DMS79 treated with DMSO at 0.1 percent for 48 hours (cell line): ENCODE measurements around the gene SLC35F2.

Experiments
- DNase-seq: peaks from one replicate; lab custom pipeline; 2025; lab: John Stamatoyannopoulos, UW

SLC35F2 gene

DNA sequence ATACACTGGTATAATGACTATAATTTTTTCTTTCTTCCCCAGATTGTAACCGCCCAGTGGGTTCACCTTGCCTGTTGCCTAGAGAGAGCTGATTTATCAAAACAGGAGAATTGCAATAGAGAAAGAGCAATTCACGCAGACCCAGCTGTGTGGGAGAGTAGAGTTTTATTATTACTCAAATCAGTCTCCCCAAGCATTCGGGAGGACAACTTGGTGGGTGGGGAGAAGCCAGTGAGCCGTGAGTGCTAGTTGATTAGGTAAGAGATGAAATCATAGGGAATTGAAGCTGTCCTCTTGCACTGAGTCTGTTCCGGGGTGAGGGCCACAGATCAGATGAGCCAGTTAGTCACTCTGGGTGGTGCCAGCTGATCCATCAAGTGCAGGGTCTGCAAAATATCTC lies 73.2 kb downstream of the SLC35F2 start:
- no peak for DNase-seq

DNA sequence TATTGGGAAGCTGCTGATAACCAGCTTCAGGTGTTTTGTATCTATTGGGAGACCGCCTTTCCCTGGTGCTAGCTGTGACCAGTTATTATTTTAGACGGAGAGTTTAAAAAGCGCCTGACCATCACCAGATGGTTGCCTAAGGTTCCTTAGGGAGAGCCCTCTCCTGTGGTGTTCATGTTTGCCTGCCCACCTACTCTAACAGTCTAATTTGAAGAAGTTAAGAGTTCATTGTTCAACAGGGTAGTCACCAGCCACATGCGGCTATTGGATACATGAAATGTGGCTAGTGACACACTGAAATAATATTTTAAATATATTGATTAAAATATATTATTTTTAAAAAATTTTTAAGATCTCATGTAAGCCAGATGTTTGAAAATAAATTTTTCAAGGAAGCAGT lies 75.5 kb downstream of the SLC35F2 start:
- no peak for DNase-seq

DNA sequence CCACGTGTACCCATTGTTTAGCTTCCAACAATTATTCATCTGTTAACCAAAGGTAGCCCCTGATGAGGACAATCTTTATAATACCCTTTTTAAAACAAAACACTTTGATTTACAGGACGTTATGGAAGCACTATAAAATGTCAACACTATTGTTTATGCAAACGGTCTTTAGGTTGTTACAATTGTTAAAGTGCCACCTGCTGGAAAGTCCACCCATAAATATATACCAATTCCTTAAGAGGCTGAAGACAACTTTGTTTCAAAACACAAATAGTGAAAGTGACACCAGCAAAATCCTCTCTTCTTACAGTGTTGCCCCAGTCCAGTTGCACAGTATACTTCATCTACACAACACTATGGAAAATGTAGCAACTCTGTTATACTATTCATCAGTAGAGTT lies 77.8 kb downstream of the SLC35F2 start:
- DNase-seq: no peak

DNA sequence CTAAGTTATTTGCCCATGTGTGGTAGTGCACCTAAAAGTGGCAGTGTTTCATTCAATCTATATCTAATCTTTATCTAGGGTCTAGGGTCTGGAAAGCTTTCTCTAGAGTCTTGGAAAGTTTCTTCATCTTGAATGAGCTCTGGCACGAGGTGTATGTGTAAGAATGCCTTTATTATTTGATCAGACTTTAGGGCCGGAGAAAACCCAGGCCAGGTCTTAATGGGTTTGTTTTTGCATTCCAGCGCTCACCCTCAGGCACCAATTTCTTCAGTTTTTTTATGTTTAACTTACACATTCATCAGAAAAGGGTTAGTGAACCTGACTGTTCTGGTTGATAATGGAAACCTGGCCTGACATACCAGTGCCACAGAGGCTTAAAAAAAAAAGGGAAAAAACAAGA lies 78.5 kb downstream of the SLC35F2 start:
- DNase-seq: no peak

DNA sequence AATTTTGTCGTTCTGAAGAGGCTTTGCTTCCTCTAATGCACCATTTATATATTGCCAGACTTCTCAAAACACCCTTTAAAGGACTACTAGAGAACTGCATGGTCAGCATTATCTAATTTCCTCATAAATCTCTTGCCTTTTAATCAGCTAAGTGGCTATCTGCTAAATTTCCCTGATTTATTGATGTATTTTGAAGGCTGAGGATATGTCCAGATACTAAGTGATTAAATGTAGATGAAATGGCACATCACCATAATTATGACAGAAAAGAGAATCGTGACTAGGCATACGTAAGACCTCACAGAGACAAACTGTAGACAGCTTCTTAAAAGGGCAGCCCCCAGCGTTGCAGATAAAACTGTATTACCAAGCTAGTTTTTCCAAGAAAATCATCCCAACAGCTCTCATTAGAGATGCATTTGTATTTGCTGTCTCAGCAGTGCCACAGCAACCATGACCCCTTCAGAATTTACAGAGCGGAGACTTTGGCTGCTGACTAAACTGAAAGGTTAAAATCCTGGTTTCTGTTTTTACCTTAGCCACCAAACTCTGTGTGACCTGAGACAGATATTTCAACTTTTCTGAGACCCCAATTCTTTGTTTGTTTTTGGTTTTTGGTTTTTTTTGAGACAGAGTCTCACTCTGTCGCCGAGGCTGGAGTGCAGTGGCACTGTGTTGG lies 79.6 kb downstream of the SLC35F2 start:
- peak; percentile 11 for DNase-seq

DNA sequence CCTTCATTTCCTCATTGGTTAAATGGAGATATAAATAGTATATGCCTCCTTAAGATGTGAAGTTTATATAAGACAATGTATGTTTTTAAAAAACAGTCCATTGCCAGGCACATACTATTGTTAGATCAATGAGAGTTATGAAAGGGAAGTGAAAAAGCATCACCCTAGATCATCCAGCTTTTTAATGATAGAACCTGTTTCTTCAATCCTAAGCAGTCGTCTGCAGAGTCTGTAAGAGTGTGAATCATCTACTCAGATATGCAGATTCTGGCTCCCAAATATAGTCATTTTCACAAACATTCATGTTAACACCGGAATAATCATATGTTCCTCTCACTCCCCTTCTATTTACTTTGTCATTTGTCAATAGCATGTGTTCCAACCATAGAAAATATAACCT lies 81.5 kb downstream of the SLC35F2 start:
- no peak for DNase-seq

DNA sequence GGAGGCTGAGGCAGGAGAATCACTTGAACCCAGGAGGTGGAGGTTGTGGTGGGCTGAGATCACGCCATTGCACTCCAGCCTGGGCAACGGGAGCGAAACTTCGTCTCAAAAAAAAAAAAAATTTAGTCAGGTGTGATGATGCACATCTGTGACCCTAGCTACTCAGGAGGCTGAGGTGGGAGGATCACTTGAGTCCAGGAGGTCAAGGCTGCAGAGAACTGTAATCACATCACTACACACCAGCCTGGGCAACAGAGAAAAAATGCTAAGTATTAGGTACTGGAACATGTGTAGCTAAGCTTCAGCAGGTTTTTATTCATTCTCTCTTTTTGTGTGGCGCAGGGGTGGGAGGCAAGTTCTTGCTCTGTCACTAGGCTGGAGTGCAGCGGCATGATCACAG lies 82.5 kb downstream of the SLC35F2 start:
- DNase-seq: no peak

DNA sequence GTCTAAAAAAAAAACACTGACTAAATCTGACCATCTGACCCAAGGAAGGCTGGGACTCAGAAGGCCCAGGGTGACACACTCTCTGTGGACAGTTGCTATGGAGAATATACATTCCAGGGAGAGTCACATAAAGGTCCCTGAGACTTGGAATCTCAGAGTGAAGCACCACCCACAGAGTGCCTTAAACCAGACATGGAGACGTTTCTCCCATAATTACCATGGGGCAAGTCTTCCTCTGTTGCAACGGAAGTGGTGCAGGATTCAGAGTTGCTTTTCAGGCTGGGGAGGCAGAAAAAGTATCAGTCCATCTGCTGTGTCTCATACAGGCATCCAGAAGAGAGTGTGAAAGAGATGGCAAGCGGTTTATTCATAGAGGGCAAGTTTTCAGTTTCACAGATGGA lies 88.0 kb downstream of the SLC35F2 start:
- no peak for DNase-seq

DNA sequence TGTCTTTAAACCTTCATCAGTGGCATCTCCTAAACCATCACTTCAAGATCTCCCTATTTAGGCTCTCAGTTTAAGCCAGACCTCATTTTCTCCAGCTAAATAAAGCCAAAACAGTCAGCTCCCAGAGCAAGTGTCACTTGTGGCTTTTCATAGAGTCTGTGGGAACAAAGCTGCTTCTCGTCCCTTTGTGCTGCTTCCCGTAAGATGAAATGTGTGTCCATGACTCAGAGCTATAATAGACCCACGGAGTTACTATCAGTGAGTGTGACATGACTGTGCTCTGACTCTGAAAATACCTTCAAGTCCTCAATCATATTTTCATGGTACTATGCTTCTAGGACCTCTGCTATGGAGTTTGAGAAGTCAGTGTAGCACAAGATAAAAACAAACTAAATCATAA lies 89.4 kb downstream of the SLC35F2 start:
- DNase-seq: no peak

DNA sequence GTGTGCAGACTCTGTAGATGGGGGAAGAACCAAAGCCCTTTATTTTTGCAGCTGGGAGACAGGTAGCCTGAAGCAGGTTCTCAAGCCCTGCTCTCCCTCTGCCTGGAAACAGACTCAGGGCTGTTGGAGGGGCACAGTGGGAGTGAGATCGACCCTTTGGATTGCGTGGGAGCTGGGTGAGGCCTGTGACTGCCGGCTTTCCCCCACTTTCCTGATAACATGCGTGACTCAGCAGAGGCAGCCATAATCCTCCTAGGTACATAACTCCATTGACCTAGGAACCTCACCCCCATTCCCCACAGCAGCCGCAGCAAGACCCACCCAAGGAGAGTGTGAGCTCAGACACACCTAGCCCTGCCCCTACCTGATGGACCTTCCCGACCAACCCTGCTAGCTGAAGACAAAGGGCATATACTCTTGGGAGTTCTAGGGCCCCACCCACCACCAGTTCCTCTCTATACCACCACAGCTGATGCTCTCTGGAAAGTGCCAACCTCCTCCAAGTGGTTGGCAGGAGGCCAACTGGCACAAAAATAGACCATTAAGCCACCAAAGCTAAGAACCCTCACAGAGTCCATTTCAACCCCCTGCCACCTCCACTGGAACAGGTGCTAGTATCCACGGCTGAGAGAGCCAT lies 99.8 kb downstream of the SLC35F2 start:
- peak; percentile 67 for DNase-seq

DNA sequence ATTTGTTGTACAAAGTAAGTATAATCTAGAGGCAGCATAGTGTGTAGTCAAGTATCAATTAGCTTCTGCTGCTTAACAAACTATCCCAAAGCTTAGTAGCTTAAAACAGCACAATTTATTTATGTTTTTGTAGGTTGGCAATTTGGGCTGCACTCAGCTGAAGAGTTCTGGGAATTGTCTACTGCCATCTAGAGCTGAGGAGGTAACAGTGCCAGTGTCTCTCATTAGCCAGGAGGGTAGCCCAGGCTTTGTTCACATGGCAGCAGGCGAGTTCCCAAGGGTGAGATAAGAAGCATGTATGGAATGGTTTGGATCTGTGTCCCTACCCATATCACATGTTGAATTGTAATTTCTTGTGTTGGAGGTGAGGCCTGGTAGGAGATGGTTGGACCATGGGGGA lies 100.9 kb downstream of the SLC35F2 start:
- DNase-seq: no peak

DNA sequence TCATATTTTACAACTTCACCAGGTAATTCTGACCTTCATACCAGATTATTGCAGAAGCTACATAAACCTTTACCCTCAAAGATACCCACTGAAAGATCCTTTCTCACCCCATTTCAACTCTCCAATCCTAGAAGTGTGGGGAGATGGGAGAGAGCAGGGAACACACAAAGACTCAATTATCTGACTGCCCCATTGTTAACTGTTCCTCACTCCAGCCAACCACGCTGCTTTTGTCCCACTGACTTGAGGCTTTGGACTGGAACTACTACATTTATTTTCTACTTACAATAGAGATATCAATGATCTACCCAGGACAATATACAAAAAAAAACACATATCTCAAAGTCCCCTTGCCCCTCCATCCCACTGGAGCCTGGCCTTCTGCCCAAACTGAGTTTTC lies 102.0 kb downstream of the SLC35F2 start:
- no peak for DNase-seq

DNA sequence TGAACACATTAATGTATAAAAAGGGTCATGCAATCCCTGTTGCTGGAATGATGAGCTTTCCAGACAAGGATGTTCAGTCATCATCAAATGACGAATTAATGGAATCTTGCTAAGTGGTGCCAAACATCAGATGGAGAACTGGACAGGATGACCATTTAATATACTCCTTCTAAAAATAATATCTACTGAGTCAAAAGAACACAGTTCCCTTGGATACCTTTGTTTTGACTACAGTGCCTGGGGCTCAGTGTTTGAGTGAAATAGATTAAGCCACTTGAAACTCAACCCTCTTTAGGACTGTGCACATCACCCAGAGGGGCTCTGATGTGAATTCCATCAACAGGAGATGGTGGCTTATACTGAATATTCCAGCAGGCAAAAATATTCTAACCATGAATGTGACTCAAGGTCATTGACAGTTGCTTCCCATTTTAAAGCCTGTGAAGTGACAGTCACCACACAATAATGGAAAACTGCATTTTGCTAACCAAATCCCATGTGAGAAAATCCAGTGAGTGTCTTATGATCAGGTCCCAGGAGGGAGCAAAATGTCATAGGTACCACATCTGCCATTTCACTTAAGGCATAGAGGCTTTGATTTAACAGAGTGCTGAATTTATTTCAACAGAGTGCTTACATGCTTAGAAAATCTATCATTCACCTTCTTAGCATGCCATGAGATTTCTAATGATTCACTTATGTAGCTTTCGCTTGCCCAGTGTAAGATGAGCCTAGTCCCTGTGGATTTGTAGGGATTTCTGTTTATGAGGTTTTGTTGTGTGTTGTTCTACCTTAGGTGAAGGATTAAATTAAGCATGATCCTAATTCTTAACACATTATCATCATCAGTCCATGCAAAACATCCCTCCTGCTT lies 105.4 kb downstream of the SLC35F2 start:
- DNase-seq: no peak

DNA sequence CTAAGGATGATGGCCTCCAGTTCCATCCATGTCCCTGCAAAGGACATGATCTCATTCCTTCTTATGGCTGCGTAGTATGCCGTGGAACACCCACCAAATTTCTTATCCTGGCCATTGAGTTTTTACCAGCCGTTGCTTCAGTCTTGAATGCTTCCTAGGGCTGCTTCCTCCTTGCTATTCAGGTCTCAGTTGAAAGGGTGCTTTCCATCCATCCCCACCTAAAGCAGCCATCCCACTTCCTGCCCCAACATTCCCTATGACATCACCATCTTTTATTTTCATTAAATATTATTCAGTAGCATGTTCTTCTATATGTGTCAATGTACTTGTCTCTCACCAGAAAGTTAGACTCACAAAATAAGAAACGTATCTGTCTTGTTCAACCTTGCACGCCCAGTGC lies 106.1 kb downstream of the SLC35F2 start:
- DNase-seq: no peak

DNA sequence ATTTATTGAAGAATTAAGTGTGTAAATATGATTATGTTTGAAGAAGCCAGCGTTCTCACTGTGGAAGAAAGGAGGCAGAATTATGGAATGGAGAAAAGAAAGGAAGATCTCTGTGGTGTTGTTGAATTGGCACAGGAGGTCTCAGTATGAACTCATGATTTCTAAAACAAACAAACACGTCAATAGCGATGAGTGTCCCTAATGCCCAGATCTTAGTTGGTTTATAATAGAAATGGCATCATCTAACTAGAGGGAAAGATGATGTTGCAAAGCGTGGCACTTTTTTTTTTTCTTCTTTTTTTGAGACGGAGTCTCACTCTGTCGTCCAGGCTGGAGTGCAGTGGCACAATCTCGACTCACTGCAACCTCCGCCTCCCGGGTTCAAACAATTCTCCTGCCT lies 107.5 kb downstream of the SLC35F2 start:
- no peak for DNase-seq

DNA sequence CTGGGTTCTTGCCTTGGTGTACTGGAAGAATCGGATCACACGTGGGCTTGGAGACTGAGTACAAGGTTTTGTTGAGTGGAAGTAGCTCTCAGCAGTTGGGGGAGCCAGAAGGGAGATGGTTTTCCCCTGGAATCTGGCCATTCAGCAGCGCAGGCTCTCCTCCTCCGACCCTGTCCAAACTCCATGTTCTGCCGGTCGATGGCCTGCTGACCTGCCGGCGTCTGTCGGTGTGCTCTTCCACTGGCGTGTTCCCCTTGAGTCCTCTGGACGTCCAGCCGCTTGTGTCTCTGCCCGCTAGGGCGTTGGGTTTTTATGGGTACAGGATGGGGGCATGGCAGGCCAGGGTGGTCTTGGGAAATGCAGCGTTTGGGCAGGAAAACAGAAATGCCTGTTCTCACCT lies 108.3 kb downstream of the SLC35F2 start:
- no peak for DNase-seq

DNA sequence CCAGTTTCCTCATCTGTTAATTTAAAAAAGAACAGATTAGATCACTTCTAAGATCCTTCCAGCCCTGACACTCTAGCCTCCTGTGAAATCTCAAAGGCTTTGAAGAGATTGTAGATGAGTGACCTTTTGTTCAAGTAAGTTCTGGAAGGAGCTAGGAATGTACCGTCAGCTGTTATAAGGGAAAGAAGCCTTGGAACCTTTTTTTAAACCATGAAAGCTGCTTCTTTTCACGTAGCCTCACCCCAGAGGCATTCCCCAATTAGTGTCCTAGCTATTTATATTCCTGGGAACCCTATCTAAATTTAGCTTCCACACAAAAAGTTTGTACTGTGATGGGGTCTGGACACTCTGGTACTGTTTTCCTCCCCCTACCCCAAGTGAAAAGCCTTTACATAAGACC lies 111.0 kb downstream of the SLC35F2 start:
- no peak for DNase-seq

DNA sequence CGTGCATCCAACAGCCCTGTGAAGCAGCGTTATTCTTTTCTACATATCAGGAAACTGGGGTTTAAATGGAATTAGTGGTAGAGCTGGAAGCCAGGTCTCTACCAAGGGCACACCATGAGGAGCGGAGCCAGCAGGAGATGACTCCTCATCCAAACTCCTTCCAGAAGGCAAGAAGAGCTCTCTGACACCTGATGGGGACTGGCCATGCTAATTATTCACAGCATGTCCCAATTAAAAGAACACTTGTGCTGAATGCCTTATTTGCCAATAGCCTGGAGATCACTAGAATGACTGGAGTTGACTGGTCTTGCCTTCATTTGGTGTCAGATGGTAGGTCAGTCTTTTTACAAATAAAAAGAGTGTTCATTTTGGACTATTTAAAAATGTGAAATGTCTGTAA lies 113.9 kb downstream of the SLC35F2 start:
- no peak for DNase-seq

DNA sequence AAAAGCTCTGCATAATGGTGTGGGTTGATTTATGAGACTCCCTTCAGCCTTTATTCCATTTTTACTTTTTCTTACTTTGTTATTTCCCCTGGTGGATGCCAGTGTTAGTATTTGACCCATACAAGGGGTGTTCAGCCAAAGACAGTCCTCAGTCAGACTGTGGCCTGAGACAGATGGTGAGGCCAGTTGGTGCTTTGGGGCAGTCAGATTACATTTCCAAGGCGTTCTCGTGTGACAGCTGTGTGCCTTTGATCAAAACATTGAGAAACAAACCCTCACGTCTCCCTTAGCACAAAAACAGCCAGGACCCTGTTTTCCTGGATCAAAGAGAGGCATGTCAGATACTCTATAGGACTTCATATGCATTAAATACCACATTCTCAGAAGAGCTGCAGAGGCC lies 115.4 kb downstream of the SLC35F2 start:
- no peak for DNase-seq

DNA sequence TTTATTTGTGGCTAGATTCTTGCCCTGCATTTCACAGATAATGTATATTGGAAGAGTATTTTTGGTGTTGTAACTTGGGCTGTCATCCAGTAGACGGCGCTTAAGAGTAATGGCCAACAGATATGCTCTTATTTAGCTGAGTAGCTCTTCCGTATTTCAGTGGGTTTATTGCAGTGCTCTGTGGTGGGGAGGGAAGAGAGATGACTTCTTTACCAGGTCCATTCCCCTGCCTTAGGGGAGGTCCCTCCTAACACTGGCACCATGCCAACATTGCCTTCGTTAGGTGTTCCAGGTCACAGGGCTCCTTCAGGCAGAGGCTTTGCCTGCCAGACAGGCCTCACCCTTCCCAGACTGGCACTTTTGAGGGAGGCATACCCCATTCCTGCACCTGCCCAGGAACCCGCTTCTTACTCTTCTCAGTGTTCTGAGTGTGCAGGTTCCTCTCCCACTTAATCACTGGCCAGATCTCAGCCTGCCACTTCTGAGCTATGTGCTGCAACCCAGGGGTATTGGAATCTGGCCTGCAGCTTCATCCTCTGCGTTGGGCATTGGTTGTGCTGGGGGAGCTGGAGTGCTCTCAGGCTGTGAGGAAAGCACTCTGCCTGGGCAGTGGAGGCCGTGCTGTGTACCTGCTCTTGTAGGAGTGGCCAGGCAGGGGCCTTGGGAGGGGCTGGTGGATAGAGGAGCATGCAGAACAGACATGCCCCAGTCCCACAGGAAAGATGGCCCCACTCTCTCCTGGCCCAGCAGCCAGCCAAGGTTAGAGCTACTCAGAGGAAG lies 117.4 kb downstream of the SLC35F2 start:
- DNase-seq: peak; percentile 19
